ENCODE data around the gene UBALD2.
A peak's percentile ranks its signal among the peaks of the same experiment; 100 is the strongest.

Gene UBALD2

GRCh38 chr17:76278952-76279741 lies 14.0 kb downstream of the UBALD2 start:
- DNase-seq (ENCODE audit: low read depth in 1 of 2, low spot score in 1 of 2): peak in 1 of 2 experiments; percentile 79
- Histone ChIP-seq H3K27me3 (ENCODE audit: insufficient read depth, poor library complexity, severe bottlenecking) (no peaks in the 10 kb centered on the region), H3K4me3 (replicated peaks; ENCODE audit: insufficient read depth, low read length) (no peak overlapping the region), H3K27ac (replicated peaks) (no peak overlapping the region)
- TF ChIP-seq CTCF (IDR thresholded peaks at IDR 0.05; ENCODE audit: insufficient read depth, low read length) (peak; percentile 73), POLR2AphosphoS5 (IDR thresholded peaks at IDR 0.05; ENCODE audit: low read depth) (no peak), REST (IDR thresholded peaks at IDR 0.05; ENCODE audit: insufficient replicate concordance, low read depth) (no peak), GABPA (IDR thresholded peaks at IDR 0.05; ENCODE audit: low read depth) (no peak), SPI1 (IDR thresholded peaks at IDR 0.05; ENCODE audit: borderline replicate concordance, low read depth) (no peak)

GRCh38 chr17:76279742-76280287 lies 14.7 kb downstream of the UBALD2 start:
- Histone ChIP-seq H3K27me3 (ENCODE audit: insufficient read depth, poor library complexity, severe bottlenecking) (no peaks in the 10 kb centered on the region), H3K27ac (replicated peaks) (no peak overlapping the region), H3K4me3 (replicated peaks; ENCODE audit: insufficient read depth, low read length) (no peak overlapping the region)
- no peak for TF ChIP-seq POLR2AphosphoS5 (IDR thresholded peaks at IDR 0.05; ENCODE audit: low read depth)
- no peak for TF ChIP-seq REST (IDR thresholded peaks at IDR 0.05; ENCODE audit: insufficient replicate concordance, low read depth)
- TF ChIP-seq SPI1 (IDR thresholded peaks at IDR 0.05; ENCODE audit: borderline replicate concordance, low read depth): no peak
- no peak for TF ChIP-seq GABPA (IDR thresholded peaks at IDR 0.05; ENCODE audit: low read depth)
- no peak for TF ChIP-seq CTCF (IDR thresholded peaks at IDR 0.05; ENCODE audit: insufficient read depth, low read length)
- no peak for DNase-seq (ENCODE audit: low read depth in 1 of 2, low spot score in 1 of 2)

- H3K27ac ChIP-seq (replicated peaks): no peak overlapping the region
- no peaks in the 10 kb centered on the region for H3K27me3 ChIP-seq (ENCODE audit: insufficient read depth, poor library complexity, severe bottlenecking)
- TF ChIP-seq CTCF (IDR thresholded peaks at IDR 0.05; ENCODE audit: insufficient read depth, low read length) (no peak), GABPA (IDR thresholded peaks at IDR 0.05; ENCODE audit: low read depth) (no peak), POLR2AphosphoS5 (IDR thresholded peaks at IDR 0.05; ENCODE audit: low read depth) (no peak), SPI1 (IDR thresholded peaks at IDR 0.05; ENCODE audit: borderline replicate concordance, low read depth) (no peak), REST (IDR thresholded peaks at IDR 0.05; ENCODE audit: insufficient replicate concordance, low read depth) (no peak)
- DNase-seq (ENCODE audit: low read depth in 1 of 2, low spot score in 1 of 2): no peak
- H3K4me3 ChIP-seq (replicated peaks; ENCODE audit: insufficient read depth, low read length): no peak overlapping the region
These were observed 15.5 kb downstream of the UBALD2 start for GRCh38 chr17:76280650-76281049.
